Activated naive CD8-positive, alpha-beta T cell treated with anti-CD3 and anti-CD28 coated beads for 36 hours (primary cell): ENCODE results near the gene TRAPPC6A. TPM values are rescaled to one million over a fixed set of nuclear protein-coding genes. Genes with fewer than 3 reads are reported as not detected.
A peak's percentile ranks its signal among the peaks of the same experiment; 100 is the strongest.

Source experiments
- DNase-seq: peaks from one replicate; pipeline ENCODE4 v3.0.0; 2021
- H3K27ac Mint-ChIP-seq: one replicate; pipeline ENCODE4 v1.8.0; 2022; ENCODE audit warnings: mild to moderate bottlenecking, moderate library complexity, mixed read lengths
- H3K27me3 Mint-ChIP-seq: one replicate; pipeline ENCODE4 v1.8.0; 2022; ENCODE audit warnings: mild to moderate bottlenecking, mixed read lengths
- H3K36me3 Mint-ChIP-seq: one replicate; pipeline ENCODE4 v1.8.0; 2021; ENCODE audit warnings: mild to moderate bottlenecking, mixed read lengths
- H3K4me1 Mint-ChIP-seq: one replicate; pipeline ENCODE4 v1.8.0; 2021; ENCODE audit warnings: mixed read lengths
- H3K4me3 Mint-ChIP-seq: one replicate; pipeline ENCODE4 v1.8.0; 2022; ENCODE audit warnings: mild to moderate bottlenecking, moderate library complexity, mixed read lengths
- H3K9me3 Mint-ChIP-seq: one replicate; pipeline ENCODE4 v1.8.0; 2022; ENCODE audit warnings: mixed read lengths
- total RNA-seq, 2 experiments: library from RNA; stranded (reverse); gene quantifications; one replicate each; pipeline ENCODE4 v1.2.3, GENCODE V29; 2021

TRAPPC6A gene
- total RNA-seq, 2 experiments from 2014 or later = 19.8 to 22.9 TPM

- no peak for DNase-seq
- Mint-ChIP-seq H3K27me3 (peaks cover 3% of the 10 kb centered on the region), H3K36me3 (no peaks in the 10 kb centered on the region), H3K4me1 (peaks cover 11% of the 10 kb centered on the region), H3K4me3 (no peak within 1 kb of the TSS), H3K27ac (no peak within 1 kb of the TSS), H3K9me3 (no peaks in the 10 kb centered on the region)
Observed at GRCh38 chr19:45160870-45161737, 16.9 kb downstream of the TRAPPC6A start, which contains the start of gene NKPD1. Gene NKPD1 (minus strand): TSS chr19:45160982. CDS start chr19:45160150, 832 bp downstream.

GRCh38 chr19:45159971-45160324 lies 18.1 kb downstream of the TRAPPC6A start:
- H3K27ac Mint-ChIP-seq = no peak overlapping the region
- H3K36me3 Mint-ChIP-seq = no peaks in the 10 kb centered on the region
- peaks cover 10% of the 10 kb centered on the region for H3K27me3 Mint-ChIP-seq
- DNase-seq = no peak
- H3K4me3 Mint-ChIP-seq = no peak overlapping the region
- peaks cover 9% of the 10 kb centered on the region for H3K4me1 Mint-ChIP-seq
- H3K9me3 Mint-ChIP-seq = no peaks in the 10 kb centered on the region

GRCh38 chr19:45159210-45159970 lies 18.6 kb downstream of the TRAPPC6A start:
- Mint-ChIP-seq H3K4me1 (peaks cover 10% of the 10 kb centered on the region), H3K27ac (no peak overlapping the region), H3K4me3 (no peak overlapping the region), H3K36me3 (no peaks in the 10 kb centered on the region), H3K9me3 (no peaks in the 10 kb centered on the region), H3K27me3 (peaks cover 14% of the 10 kb centered on the region)
- no peak for DNase-seq

GRCh38 chr19:45158503-45159209 lies 19.4 kb downstream of the TRAPPC6A start:
- no peak overlapping the region for H3K4me3 Mint-ChIP-seq
- DNase-seq = no peak
- no peak overlapping the region for H3K27ac Mint-ChIP-seq
- peaks cover 9% of the 10 kb centered on the region for H3K4me1 Mint-ChIP-seq
- H3K9me3 Mint-ChIP-seq = no peaks in the 10 kb centered on the region
- peaks cover 2% of the 10 kb centered on the region for H3K36me3 Mint-ChIP-seq
- peaks cover 21% of the 10 kb centered on the region for H3K27me3 Mint-ChIP-seq

GRCh38 chr19:45156751-45157150 lies 21.3 kb downstream of the TRAPPC6A start:
- no peak overlapping the region for H3K27ac Mint-ChIP-seq
- peaks cover 7% of the 10 kb centered on the region for H3K36me3 Mint-ChIP-seq
- no peak for DNase-seq
- peaks cover 14% of the 10 kb centered on the region for H3K4me1 Mint-ChIP-seq
- no peaks in the 10 kb centered on the region for H3K9me3 Mint-ChIP-seq
- H3K27me3 Mint-ChIP-seq = peaks cover 32% of the 10 kb centered on the region
- H3K4me3 Mint-ChIP-seq = no peak overlapping the region

GRCh38 chr19:45156011-45156630 lies 21.9 kb downstream of the TRAPPC6A start:
- H3K4me1 Mint-ChIP-seq = peaks cover 18% of the 10 kb centered on the region
- peaks cover 12% of the 10 kb centered on the region for H3K36me3 Mint-ChIP-seq
- H3K9me3 Mint-ChIP-seq = no peaks in the 10 kb centered on the region
- H3K27me3 Mint-ChIP-seq = peaks cover 36% of the 10 kb centered on the region
- H3K27ac Mint-ChIP-seq = no peak overlapping the region
- no peak overlapping the region for H3K4me3 Mint-ChIP-seq
- DNase-seq = no peak

- H3K27me3 Mint-ChIP-seq = peaks cover 36% of the 10 kb centered on the region
- peaks cover 21% of the 10 kb centered on the region for H3K4me1 Mint-ChIP-seq
- H3K4me3 Mint-ChIP-seq = peak overlapping the region; percentile 47
- no peaks in the 10 kb centered on the region for H3K9me3 Mint-ChIP-seq
- DNase-seq = no peak
- H3K36me3 Mint-ChIP-seq = peaks cover 12% of the 10 kb centered on the region
- peak overlapping the region; percentile 34 for H3K27ac Mint-ChIP-seq
Observed at GRCh38 chr19:45154064-45154827, 23.8 kb downstream of the TRAPPC6A start.

GRCh38 chr19:45153339-45154063 lies 24.5 kb downstream of the TRAPPC6A start:
- peaks cover 25% of the 10 kb centered on the region for H3K4me1 Mint-ChIP-seq
- H3K27me3 Mint-ChIP-seq = peaks cover 36% of the 10 kb centered on the region
- DNase-seq = peak; percentile 55
- H3K27ac Mint-ChIP-seq = peak overlapping the region; percentile 34
- H3K4me3 Mint-ChIP-seq = peak overlapping the region; percentile 47
- H3K36me3 Mint-ChIP-seq = peaks cover 12% of the 10 kb centered on the region
- H3K9me3 Mint-ChIP-seq = no peaks in the 10 kb centered on the region

GRCh38 chr19:45152504-45153338 lies 25.3 kb downstream of the TRAPPC6A start:
- Mint-ChIP-seq H3K4me1 (peaks cover 25% of the 10 kb centered on the region), H3K4me3 (peak overlapping the region; percentile 40), H3K36me3 (peaks cover 12% of the 10 kb centered on the region), H3K9me3 (no peaks in the 10 kb centered on the region), H3K27me3 (peaks cover 33% of the 10 kb centered on the region), H3K27ac (peak overlapping the region; percentile 27)
- peak; percentile 58 for DNase-seq

GRCh38 chr19:45151821-45152503 lies 26.1 kb downstream of the TRAPPC6A start:
- Mint-ChIP-seq H3K36me3 (peaks cover 12% of the 10 kb centered on the region), H3K4me3 (no peak overlapping the region), H3K27me3 (peaks cover 33% of the 10 kb centered on the region), H3K27ac (no peak overlapping the region), H3K9me3 (no peaks in the 10 kb centered on the region), H3K4me1 (peaks cover 25% of the 10 kb centered on the region)
- no peak for DNase-seq

GRCh38 chr19:45151320-45151719 lies 26.7 kb downstream of the TRAPPC6A start:
- no peak for DNase-seq
- H3K36me3 Mint-ChIP-seq = peaks cover 12% of the 10 kb centered on the region
- H3K27ac Mint-ChIP-seq = no peak overlapping the region
- H3K9me3 Mint-ChIP-seq = no peaks in the 10 kb centered on the region
- H3K4me1 Mint-ChIP-seq = peaks cover 25% of the 10 kb centered on the region
- H3K27me3 Mint-ChIP-seq = peaks cover 33% of the 10 kb centered on the region
- no peak overlapping the region for H3K4me3 Mint-ChIP-seq

GRCh38 chr19:45150751-45151281 lies 27.2 kb downstream of the TRAPPC6A start:
- Mint-ChIP-seq H3K27me3 (peaks cover 33% of the 10 kb centered on the region), H3K36me3 (peaks cover 12% of the 10 kb centered on the region), H3K4me1 (peaks cover 25% of the 10 kb centered on the region), H3K4me3 (no peak overlapping the region), H3K27ac (no peak overlapping the region), H3K9me3 (no peaks in the 10 kb centered on the region)
- DNase-seq = no peak
